ENCODE measurements around the gene LYSMD3. TPM values are rescaled to one million over a fixed set of nuclear protein-coding genes. Genes with fewer than 3 reads are reported as not detected.

Gene LYSMD3
- total and polyA plus RNA-seq, 10 of the 15 experiments (the other 5 are each of a cell fraction or from before 2014, with no cell fraction given) = 3.9 to 22.5 (median 12.6) TPM

DNA sequence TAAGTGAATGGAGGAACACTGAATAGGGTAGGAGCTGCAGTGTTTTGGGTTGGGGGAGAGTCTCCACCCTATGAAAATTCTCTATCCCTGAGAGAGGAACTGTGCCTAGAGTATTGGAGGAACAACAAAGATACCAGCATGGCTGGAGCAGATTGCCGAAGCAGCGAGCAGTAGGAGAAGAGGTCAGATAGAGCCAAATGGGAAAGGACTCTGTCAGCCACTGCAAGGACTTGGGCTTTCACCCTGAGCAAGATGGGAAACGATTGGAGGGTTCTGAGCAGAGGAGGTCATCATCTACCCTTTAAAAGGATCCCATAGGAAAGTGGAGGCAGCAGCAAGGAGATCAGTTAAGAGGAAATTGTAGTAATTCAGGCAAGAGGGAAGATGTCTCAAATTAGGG lies 4.4 kb upstream of the LYSMD3 start:
- POLR2A ChIA-PET = no interaction called here
- in situ Hi-C loops (cut with MboI) = loop anchor here (10.0 kb wide), 1 partner anchor 99 kb away; no protein-coding TSS in a partner anchor

More for the DNA sequence above, 4.4 kb upstream of the LYSMD3 start:
- Histone ChIP-seq H3K9me3 (replicated peaks; ENCODE audit: control insufficient read depth, insufficient read depth, low read length) (no peaks in the 10 kb centered on the region), H3K4me1 (ENCODE audit: control insufficient read depth, insufficient read depth, low read length) (no peaks in the 10 kb centered on the region), H3K27me3 (replicated peaks in 1 of 2; ENCODE audit: control insufficient read depth in 2 of 2, insufficient read depth in 2 of 2, low read length in 1 of 2) (no peaks in the 10 kb centered on the region), H2AFZ (ENCODE audit: control insufficient read depth, low read depth, low read length) (no peak overlapping the region), H3K36me3 (ENCODE audit: control insufficient read depth in 2 of 2, insufficient read depth in 2 of 2, low read length in 1 of 2) (no peaks in the 10 kb centered on the region), H4K20me1 (ENCODE audit: control insufficient read depth, insufficient read depth) (no peaks in the 10 kb centered on the region), H3K79me2 (ENCODE audit: control insufficient read depth, insufficient read depth, low read length) (peaks cover 8% of the 10 kb centered on the region), H3K4me3 (no peak overlapping the region), H3K4me2 (ENCODE audit: control insufficient read depth, insufficient read depth) (no peak overlapping the region), H3K9ac (ENCODE audit: control insufficient read depth, insufficient read depth, low read length) (no peak overlapping the region), H3K27ac (ENCODE audit: control insufficient read depth, insufficient read depth) (no peak overlapping the region)
- intact Hi-C loops (cut with micrococcal nuclease; ENCODE audit: unreplicated experiment) = loop anchor here (5.0 kb wide), 2 partner anchors 69 to 249 kb away; no protein-coding TSS in a partner anchor
- ChIA-PET CTCF (interaction anchor here (1.8 kb wide), 1 partner anchor 248 kb away, joined by 4 read pairs; no protein-coding TSS in a partner anchor), SMC1A (ENCODE audit: uncharacterized antibody, unreplicated experiment) (interaction anchor here (0.6 to 1.2 kb wide), 3 partner anchors 15 to 531 kb away, joined by 3 read pairs; no protein-coding TSS in a partner anchor), RAD21 (ENCODE audit: unreplicated experiment) (no interaction called here)
- ATAC-seq (no peak), DNase-seq (ENCODE audit: low read depth, low spot score) (no peak), FAIRE-seq (no peak)
- WGBS (ENCODE audit: insufficient coverage, insufficient replicate concordance, low lambda C conversion rate, missing lambda C conversion rate) = 60% methylated on average over 3 of the region's 3 CpGs
- BruUV-seq (replicated peaks) = no TSS peak
- TF ChIP-seq CBFB (IDR thresholded peaks at IDR 0.05; ENCODE audit: low read depth) (no peak), ESRRA (IDR thresholded peaks at IDR 0.05; ENCODE audit: low read length) (no peak), TCF7 (IDR thresholded peaks at IDR 0.05; ENCODE audit: borderline replicate concordance) (no peak), SIN3A (IDR thresholded peaks at IDR 0.05; ENCODE audit: low read depth, low read length) (no peak), JUND (IDR thresholded peaks at IDR 0.05; ENCODE audit: low read depth, low read length) (no peak), GATAD2B (conservative IDR thresholded peaks at IDR 0.05; ENCODE audit: low read depth) (no peak), CTCF (IDR thresholded peaks at IDR 0.05 in 2 of 3, conservative IDR thresholded peaks at IDR 0.05 in 1 of 3; ENCODE audit: control insufficient read depth in 2 of 3, extremely low read depth in 1 of 3, insufficient read depth in 1 of 3, low read depth in 3 of 3, low read length in 3 of 3) (no peak), NKRF (conservative IDR thresholded peaks at IDR 0.05) (no peak), SMAD5 (IDR thresholded peaks at IDR 0.05; ENCODE audit: low read depth) (no peak)
- TF ChIP-seq, protein P1, sequence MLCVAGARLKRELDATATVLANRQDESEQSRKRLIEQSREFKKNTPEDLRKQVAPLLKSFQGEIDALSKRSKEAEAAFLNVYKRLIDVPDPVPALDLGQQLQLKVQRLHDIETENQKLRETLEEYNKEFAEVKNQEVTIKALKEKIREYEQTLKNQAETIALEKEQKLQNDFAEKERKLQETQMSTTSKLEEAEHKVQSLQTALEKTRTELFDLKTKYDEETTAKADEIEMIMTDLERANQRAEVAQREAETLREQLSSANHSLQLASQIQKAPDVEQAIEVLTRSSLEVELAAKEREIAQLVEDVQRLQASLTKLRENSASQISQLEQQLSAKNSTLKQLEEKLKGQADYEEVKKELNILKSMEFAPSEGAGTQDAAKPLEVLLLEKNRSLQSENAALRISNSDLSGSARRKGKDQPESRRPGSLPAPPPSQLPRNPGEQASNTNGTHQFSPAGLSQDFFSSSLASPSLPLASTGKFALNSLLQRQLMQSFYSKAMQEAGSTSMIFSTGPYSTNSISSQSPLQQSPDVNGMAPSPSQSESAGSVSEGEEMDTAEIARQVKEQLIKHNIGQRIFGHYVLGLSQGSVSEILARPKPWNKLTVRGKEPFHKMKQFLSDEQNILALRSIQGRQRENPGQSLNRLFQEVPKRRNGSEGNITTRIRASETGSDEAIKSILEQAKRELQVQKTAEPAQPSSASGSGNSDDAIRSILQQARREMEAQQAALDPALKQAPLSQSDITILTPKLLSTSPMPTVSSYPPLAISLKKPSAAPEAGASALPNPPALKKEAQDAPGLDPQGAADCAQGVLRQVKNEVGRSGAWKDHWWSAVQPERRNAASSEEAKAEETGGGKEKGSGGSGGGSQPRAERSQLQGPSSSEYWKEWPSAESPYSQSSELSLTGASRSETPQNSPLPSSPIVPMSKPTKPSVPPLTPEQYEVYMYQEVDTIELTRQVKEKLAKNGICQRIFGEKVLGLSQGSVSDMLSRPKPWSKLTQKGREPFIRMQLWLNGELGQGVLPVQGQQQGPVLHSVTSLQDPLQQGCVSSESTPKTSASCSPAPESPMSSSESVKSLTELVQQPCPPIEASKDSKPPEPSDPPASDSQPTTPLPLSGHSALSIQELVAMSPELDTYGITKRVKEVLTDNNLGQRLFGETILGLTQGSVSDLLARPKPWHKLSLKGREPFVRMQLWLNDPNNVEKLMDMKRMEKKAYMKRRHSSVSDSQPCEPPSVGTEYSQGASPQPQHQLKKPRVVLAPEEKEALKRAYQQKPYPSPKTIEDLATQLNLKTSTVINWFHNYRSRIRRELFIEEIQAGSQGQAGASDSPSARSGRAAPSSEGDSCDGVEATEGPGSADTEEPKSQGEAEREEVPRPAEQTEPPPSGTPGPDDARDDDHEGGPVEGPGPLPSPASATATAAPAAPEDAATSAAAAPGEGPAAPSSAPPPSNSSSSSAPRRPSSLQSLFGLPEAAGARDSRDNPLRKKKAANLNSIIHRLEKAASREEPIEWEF (IDR thresholded peaks at IDR 0.05; ENCODE audit: insufficient replicate concordance, low read depth, low read length) = no peak
- TF ChIP-seq, protein P2, sequence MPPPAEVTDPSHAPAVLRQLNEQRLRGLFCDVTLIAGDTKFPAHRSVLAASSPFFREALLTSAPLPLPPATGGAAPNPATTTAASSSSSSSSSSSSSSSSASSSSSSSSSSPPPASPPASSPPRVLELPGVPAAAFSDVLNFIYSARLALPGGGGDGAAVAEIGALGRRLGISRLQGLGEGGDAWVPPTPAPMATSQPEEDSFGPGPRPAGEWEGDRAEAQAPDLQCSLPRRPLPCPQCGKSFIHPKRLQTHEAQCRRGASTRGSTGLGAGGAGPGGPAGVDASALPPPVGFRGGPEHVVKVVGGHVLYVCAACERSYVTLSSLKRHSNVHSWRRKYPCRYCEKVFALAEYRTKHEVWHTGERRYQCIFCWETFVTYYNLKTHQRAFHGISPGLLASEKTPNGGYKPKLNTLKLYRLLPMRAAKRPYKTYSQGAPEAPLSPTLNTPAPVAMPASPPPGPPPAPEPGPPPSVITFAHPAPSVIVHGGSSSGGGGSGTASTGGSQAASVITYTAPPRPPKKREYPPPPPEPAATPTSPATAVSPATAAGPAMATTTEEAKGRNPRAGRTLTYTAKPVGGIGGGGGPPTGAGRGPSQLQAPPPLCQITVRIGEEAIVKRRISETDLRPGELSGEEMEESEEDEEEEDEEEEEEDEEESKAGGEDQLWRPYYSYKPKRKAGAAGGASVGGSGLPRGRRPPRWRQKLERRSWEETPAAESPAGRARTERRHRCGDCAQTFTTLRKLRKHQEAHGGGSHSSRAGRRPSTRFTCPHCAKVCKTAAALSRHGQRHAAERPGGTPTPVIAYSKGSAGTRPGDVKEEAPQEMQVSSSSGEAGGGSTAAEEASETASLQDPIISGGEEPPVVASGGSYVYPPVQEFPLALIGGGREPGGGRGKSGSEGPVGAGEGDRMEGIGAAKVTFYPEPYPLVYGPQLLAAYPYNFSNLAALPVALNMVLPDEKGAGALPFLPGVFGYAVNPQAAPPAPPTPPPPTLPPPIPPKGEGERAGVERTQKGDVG (CRISPR knock-in tag; IDR thresholded peaks at IDR 0.05) = no peak
